Naive B cell (primary cell): Measurements from ENCODE around the gene TBC1D22A. TPM values are rescaled to one million over a fixed set of nuclear protein-coding genes. Genes with fewer than 3 reads are reported as not detected.

Source experiments
- ATAC-seq, 2 donors: fragments of 150-1000 bp; cut with Tn5 transposase; 2 replicates each; pipeline ENCODE4 v1.10.0; 2021; ENCODE audit warnings: low read depth in 2 of 2, mild to moderate bottlenecking in 2 of 2, moderate library complexity in 2 of 2
- DNase-seq: peaks from one replicate; pipeline ENCODE4 v3.0.0; 2022
- H3K27ac Mint-ChIP-seq, 6 donors: one replicate each; pipeline ENCODE4 v1.8.0; 2020 to 2022; ENCODE audit warnings: mild to moderate bottlenecking in 6 of 6, mixed read lengths in 6 of 6, moderate library complexity in 5 of 6, inconsistent platforms in 2 of 6
- H3K27me3 Mint-ChIP-seq, 3 donors: one replicate each; pipeline ENCODE4 v1.8.0; 2021 to 2022; ENCODE audit warnings: mixed read lengths in 3 of 3, mild to moderate bottlenecking in 1 of 3
- H3K36me3 Mint-ChIP-seq, 2 donors: one replicate each; pipeline ENCODE4 v1.8.0; 2020 to 2022; ENCODE audit warnings: mixed read lengths in 2 of 2, inconsistent platforms in 1 of 2, mild to moderate bottlenecking in 1 of 2
- H3K4me1 Mint-ChIP-seq, 3 donors: one replicate each; pipeline ENCODE4 v1.8.0; 2020 to 2022; ENCODE audit warnings: mixed read lengths in 3 of 3, inconsistent platforms in 1 of 3, mild to moderate bottlenecking in 1 of 3, moderate library complexity in 1 of 3
- H3K4me3 Mint-ChIP-seq, 8 donors: one replicate each; pipeline ENCODE4 v1.8.0; 2020 to 2022; ENCODE audit warnings: mild to moderate bottlenecking in 8 of 8, mixed read lengths in 8 of 8, moderate library complexity in 8 of 8, inconsistent platforms in 2 of 8
- H3K9me3 Mint-ChIP-seq, 7 donors: one replicate each; pipeline ENCODE4 v1.8.0; 2020 to 2022; ENCODE audit warnings: mixed read lengths in 7 of 7, mild to moderate bottlenecking in 5 of 7, inconsistent platforms in 2 of 7, moderate library complexity in 1 of 7
- polyA plus RNA-seq, 6 donors: library from polyadenylated mRNA; unstranded; fragments of 300-500 nt; fragmentation: Illumina TruSeq; gene quantifications; one replicate each; pipeline ENCODE4 v1.2.3, GENCODE V29; 2021; ENCODE audit warnings: low read depth in 6 of 6

TBC1D22A gene
- polyA plus RNA-seq, 6 donors from 2014 or later = 47.2 to 74.5 (median 62.6) TPM

DNA sequence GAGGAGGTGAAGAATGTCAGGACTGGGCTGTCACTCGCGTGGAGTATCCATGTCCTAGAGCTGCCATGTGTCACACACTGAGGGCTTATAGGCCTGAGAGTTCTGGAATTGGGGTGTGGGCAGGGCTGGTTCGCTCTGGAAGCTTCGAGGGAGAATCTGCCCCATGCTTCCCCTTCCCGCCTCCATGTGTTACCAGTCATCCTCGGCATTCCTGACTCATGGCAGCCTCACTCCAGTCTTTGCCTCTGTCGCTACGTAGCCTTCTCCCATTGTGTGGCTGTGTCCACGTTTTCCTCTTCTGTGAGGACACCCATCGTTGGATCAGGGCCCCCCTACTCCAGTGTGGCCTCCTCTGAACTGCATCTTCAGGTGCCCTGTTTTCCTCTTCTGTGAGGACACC, 301.2 kb downstream of the TBC1D22A start:
- no peak for DNase-seq
- H3K9me3 Mint-ChIP-seq = no peaks in the 10 kb centered on the region
- H3K27ac Mint-ChIP-seq = no peak overlapping the region
- H3K36me3 Mint-ChIP-seq = peaks cover 18 to 24% of the 10 kb centered on the region in 2 donors
- H3K4me3 Mint-ChIP-seq = no peak overlapping the region
- no peak for ATAC-seq
- peaks cover 14 to 22% (median 15%) of the 10 kb centered on the region in 3 donors for H3K4me1 Mint-ChIP-seq
- no peaks in the 10 kb centered on the region for H3K27me3 Mint-ChIP-seq

DNA sequence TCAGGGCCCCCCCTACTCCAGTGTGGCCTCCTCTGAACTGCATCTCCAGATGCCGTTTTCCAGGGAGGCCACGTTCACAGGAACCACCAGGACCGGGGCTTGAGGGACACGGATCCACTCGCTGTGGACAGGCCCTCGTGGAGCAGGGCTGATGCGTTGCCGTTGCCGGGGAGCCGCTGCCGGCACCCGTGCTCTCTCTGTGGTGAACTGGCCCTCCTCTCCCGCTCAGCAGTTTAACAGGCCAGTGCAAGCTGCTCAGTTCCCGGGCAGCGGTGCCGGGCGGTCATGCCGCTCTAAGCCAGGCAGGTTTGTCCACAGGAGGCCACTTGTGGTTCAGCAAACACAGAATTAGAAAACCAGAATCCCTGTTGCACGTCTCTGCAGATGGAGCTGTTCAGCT, 301.6 kb downstream of the TBC1D22A start:
- no peaks in the 10 kb centered on the region for H3K9me3 Mint-ChIP-seq
- peak overlapping the region in 1 of 6 donors; percentile 42 for H3K27ac Mint-ChIP-seq
- DNase-seq (no peak), ATAC-seq (no peak)
- no peaks in the 10 kb centered on the region for H3K27me3 Mint-ChIP-seq
- H3K36me3 Mint-ChIP-seq = peaks cover 18 to 24% of the 10 kb centered on the region in 2 donors
- H3K4me3 Mint-ChIP-seq = no peak overlapping the region
- peaks cover 11 to 24% (median 14%) of the 10 kb centered on the region in 3 donors for H3K4me1 Mint-ChIP-seq

DNA sequence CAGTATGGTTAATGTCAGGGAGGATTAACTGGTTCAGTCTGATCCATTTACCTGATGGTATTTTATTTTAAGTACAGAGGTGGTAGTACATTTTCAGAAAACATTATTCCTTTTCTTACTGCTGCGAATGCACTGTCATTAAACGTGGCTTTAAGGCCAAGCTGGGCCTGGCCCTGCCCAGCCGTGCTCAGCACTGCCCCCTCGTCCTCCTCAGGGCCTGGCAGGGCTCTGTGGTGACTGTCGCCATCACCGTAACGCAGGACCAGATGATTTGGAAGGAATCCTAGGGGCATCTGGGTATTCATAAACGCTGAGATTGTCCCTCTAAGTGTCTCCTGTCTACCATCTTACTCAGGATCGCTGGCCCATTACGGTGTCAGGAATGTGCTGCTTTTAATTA, 302.0 kb downstream of the TBC1D22A start:
- H3K36me3 Mint-ChIP-seq = peaks cover 18 to 22% of the 10 kb centered on the region in 2 donors
- DNase-seq = no peak
- H3K9me3 Mint-ChIP-seq = no peaks in the 10 kb centered on the region
- H3K27ac Mint-ChIP-seq = no peak overlapping the region
- no peaks in the 10 kb centered on the region for H3K27me3 Mint-ChIP-seq
- peak overlapping the region in 1 of 8 donors; percentile 9 for H3K4me3 Mint-ChIP-seq
- no peak for ATAC-seq
- H3K4me1 Mint-ChIP-seq = peaks cover 9 to 26% (median 14%) of the 10 kb centered on the region in 3 donors

DNA sequence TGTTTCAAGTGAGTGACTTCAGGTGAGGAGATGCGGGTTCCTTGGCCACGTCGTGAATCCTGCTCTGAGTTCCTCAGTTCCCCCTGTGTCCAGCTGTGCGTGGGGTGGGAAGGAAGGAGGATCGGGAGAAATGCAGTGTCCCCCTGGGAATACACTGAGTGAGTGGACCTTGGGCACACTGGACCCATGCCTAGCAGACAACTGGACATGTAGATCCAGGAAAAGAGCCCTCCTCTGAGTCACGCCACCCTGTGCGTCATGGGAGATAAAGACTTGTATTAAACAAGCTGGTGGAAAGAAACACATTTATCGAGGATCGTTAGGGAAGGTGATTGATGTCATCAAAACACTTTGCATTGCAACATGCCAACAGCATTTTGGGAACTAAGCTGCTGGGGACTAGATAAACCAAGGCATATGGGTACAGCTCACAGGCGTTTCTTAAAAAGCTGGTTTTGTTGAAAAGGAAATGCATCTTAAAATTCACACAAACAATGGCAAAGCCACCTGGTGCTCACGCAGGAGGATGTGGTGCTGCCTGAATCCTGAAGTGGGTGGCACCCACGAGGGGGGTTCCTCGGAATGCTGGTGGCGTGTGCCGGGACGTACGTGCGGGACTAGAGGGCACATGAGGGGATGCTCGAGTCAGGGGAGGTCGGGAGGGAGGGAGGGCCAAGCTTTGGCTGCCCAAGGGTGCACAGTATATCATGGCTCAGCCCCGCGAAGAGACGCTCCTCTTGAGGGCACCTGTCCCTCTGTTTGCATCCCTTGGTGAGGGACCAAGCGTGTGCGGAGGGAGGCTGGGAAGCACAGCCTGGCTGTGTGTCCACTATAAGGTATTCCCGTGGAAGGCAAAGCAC, 303.5 kb downstream of the TBC1D22A start:
- Mint-ChIP-seq H3K36me3 (peaks cover 16 to 19% of the 10 kb centered on the region in 2 donors), H3K27ac (peak overlapping the region in 1 of 6 donors; percentile 73), H3K4me1 (peaks cover 6 to 38% (median 22%) of the 10 kb centered on the region in 3 donors), H3K27me3 (no peaks in the 10 kb centered on the region), H3K4me3 (no peak overlapping the region), H3K9me3 (no peaks in the 10 kb centered on the region)
- ATAC-seq (no peak), DNase-seq (no peak)

DNA sequence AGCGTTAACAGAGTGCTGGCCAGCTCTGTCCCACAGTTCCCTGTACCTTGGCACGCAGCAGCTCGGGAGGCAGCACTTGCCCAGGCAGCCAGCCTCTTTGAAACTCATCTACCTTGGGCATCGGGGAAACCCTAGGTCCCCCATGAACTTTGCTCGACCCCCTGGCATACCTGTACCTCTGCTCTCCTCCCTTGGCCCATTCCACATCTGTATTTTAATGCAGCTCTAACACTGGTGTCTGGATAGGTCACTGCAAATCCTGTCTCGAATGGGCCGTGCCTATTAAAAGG, 304.1 kb downstream of the TBC1D22A start:
- peaks cover 10 to 15% of the 10 kb centered on the region in 2 donors for H3K36me3 Mint-ChIP-seq
- no peaks in the 10 kb centered on the region for H3K27me3 Mint-ChIP-seq
- H3K9me3 Mint-ChIP-seq = no peaks in the 10 kb centered on the region
- H3K4me3 Mint-ChIP-seq = no peak overlapping the region
- ATAC-seq = no peak
- peak overlapping the region in 1 of 6 donors; percentile 80 for H3K27ac Mint-ChIP-seq
- H3K4me1 Mint-ChIP-seq = peaks cover 7 to 44% (median 21%) of the 10 kb centered on the region in 3 donors
- no peak for DNase-seq

DNA sequence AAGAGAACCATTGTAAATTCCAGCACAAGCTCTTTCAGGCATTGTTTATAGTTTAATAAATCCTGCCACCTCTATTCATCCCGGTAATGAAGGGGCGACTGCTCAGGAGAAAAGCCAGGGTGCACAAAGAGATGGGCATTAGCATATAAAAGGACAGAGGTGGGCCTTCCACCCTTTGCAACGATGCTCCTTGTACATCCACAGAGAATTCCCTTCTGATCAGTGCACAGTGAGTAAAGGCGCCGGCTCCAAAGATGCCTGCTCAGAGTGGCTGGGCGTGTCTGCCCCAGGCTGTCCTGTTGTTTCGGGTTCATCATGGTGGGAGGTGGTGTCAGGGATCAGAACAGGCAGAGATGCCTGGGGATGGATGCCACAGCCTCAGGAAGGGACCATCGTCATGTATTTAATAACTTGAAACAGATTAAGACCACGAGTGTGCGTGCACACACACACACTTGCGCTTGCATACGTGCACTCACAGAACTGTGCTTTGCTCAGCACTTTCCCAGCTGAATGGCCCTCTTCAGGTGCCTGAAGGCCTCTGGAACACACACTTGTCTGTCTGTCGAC, 305.0 kb downstream of the TBC1D22A start:
- peaks cover 8 to 9% of the 10 kb centered on the region in 2 donors for H3K36me3 Mint-ChIP-seq
- ATAC-seq (no peak), DNase-seq (no peak)
- no peak overlapping the region for H3K27ac Mint-ChIP-seq
- no peaks in the 10 kb centered on the region for H3K27me3 Mint-ChIP-seq
- H3K4me1 Mint-ChIP-seq = peaks cover 12 to 46% (median 26%) of the 10 kb centered on the region in 3 donors
- peak overlapping the region in 1 of 8 donors; percentile 16 for H3K4me3 Mint-ChIP-seq
- H3K9me3 Mint-ChIP-seq = no peaks in the 10 kb centered on the region

DNA sequence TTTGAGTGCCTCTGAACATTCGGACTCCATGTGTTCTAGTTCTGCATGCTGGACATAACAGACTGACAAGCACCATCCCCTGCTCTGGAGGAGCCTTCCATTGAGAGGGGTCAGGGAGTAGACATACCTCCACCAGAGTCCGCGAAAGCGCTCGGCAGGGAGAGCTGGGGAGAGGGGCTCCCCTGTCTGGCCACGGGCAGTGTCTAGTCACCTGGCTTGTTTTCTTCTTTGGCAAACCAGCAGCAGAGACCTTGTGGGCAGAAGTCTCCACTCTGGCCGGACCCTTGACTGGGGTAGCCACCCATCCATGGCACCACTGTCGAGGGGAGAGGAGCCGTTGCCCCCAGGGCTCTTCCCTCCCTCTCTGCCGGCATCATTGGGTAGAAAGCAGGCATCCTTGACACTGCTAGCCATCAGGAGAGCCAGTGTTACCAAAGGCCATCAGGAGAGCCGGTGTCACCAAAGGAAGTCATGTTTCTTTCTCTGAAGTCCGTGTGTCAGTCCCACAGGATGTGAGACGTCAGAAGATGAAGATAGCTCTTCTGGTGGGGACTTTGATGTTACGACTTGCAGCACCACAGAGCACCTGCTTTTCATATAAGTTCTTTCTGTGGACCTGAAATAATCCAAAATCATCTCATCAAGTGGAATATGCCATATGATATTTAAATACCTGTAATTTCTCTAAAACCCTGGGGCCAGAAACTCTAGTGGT, 305.6 kb downstream of the TBC1D22A start:
- no peak for DNase-seq
- Mint-ChIP-seq H3K27ac (no peak overlapping the region), H3K36me3 (peaks cover 7 to 12% of the 10 kb centered on the region in 2 donors), H3K9me3 (peaks cover 0 to 2% (median 0%) of the 10 kb centered on the region in 7 donors), H3K27me3 (no peaks in the 10 kb centered on the region), H3K4me3 (no peak overlapping the region), H3K4me1 (peaks cover 12 to 48% (median 24%) of the 10 kb centered on the region in 3 donors)
- no peak for ATAC-seq

DNA sequence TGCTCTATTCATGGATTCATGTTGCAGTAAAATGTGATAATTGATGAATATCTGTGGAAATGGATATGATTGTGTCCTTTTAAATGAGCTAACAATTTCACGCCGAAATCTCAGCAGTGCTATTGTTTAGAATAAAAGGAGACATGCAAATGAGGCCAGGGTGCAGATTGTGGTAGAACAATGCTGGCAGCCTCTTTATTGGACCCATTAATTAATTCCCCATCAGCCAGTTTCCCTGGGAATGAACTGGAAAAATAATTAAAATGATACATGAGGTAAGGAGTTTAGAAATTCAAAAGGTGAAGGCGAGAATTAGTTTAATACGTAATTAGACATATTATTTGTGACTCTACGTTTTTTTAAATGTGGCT, 306.2 kb downstream of the TBC1D22A start:
- H3K4me1 Mint-ChIP-seq = peaks cover 12 to 47% (median 22%) of the 10 kb centered on the region in 3 donors
- peaks cover 11 to 17% of the 10 kb centered on the region in 2 donors for H3K36me3 Mint-ChIP-seq
- peak overlapping the region in 1 of 6 donors; percentile 30 for H3K27ac Mint-ChIP-seq
- no peak for ATAC-seq
- no peak overlapping the region for H3K4me3 Mint-ChIP-seq
- peaks cover 0 to 4% (median under 1%) of the 10 kb centered on the region in 7 donors for H3K9me3 Mint-ChIP-seq
- H3K27me3 Mint-ChIP-seq = no peaks in the 10 kb centered on the region
- no peak for DNase-seq

DNA sequence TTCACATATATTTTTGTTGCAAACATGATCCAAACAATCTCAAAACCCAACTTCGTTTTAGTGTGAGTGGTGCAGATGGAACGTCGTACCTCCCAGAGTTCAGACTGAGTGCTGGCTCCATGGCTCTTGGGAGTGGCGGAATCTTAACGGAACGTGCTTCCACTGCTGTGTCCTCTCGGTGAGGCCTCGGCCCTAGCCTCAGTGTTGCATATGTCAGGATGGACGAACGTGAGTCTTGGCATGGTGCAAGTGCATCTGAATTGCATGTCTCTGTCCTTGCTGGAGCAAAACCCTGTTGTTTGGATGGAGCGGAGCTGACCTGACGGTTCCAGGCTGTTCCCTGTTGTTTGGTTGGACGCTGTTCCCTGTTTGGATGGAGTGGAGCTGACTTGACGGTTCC, 306.8 kb downstream of the TBC1D22A start:
- ATAC-seq (no peak), DNase-seq (no peak)
- H3K27me3 Mint-ChIP-seq = no peaks in the 10 kb centered on the region
- peaks cover 12 to 47% (median 22%) of the 10 kb centered on the region in 3 donors for H3K4me1 Mint-ChIP-seq
- peaks cover 0 to 10% (median 5%) of the 10 kb centered on the region in 7 donors for H3K9me3 Mint-ChIP-seq
- H3K4me3 Mint-ChIP-seq = peak overlapping the region in 1 of 8 donors; percentile 60
- H3K36me3 Mint-ChIP-seq = peaks cover 17 to 18% of the 10 kb centered on the region in 2 donors
- H3K27ac Mint-ChIP-seq = peak overlapping the region in 1 of 6 donors; percentile 44

DNA sequence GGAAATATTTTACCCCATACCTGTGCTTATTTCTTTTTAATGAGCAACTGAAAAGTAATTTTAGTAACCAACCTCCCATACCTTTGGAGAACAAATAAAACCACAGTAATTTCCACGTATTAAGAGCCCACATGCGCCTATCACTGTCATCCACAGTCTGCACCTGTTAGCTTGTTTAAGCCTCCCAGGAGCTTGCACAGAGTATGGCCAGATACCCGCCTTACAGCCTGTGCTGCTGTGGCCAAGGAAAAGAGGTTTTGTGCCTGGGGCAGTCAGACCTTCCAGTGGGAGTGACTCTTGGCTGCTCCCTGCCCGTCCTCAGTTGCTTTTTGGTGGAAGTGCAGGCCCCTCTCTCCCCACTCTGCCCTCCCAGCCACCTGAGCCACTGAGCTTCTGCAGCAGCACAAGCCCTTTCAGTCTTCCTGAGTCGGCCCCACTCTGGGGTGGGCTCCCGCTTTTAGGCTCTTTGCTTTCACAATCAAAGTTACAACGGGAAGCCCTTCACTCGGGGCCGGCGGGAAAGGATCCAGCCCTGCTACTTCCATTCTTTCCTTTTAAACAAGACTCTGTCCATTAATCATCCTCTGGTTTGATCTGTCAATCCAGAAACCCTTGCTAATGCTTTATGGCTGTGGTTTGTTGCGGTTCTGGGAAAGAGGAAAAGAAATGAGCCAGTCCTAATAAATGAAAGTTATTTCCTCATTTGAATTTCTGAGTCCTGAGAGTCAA, 308.8 kb downstream of the TBC1D22A start:
- H3K4me1 Mint-ChIP-seq = peaks cover 12 to 36% (median 22%) of the 10 kb centered on the region in 3 donors
- H3K9me3 Mint-ChIP-seq = peaks cover 0 to 27% (median 18%) of the 10 kb centered on the region in 7 donors
- H3K4me3 Mint-ChIP-seq = peak overlapping the region in 1 of 8 donors; percentile 42
- H3K36me3 Mint-ChIP-seq = peaks cover 18 to 31% of the 10 kb centered on the region in 2 donors
- DNase-seq (no peak), ATAC-seq (no peak)
- H3K27ac Mint-ChIP-seq = peak overlapping the region in 1 of 6 donors; percentile 86
- H3K27me3 Mint-ChIP-seq = no peaks in the 10 kb centered on the region

DNA sequence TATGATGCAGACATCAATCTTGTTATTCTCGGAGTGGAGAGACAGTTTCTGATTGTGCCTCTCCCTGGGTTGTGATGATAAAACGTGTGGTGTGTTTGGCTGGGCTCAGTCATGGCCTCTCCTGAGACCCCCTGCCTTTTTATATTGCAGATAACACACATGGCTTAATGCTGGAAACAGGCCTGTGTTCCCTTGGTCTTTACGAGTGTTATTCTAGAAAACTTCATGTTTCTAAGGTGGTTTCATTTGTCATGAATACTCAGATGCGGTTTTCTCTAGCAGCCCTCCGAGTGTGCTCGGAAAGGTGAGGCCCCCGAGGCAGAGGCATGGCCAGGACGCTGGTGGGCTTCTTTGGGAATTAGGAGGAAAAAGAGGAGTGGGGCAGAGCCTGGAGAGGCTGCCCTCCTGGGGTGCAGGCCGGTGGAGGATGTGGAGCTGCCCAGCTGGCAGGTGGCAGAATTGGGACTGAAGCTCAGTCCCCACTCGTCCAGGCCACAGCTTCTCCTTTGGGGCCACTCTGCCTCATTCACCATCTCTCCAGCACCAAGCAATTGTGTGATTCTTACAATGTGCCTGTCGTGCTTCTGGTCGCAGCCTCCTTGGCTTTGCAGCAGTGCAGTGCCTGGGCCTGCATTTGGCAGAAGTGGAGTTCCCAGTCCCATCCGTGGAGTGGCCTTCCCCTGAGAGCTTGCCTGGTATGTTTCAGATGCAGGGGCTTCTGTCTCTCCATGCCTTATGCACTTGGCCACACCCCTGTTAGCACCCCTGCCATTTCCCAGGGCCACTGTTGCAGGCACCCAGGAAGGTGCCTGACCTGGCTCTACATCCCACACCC, 309.6 kb downstream of the TBC1D22A start:
- ATAC-seq = no peak

DNA sequence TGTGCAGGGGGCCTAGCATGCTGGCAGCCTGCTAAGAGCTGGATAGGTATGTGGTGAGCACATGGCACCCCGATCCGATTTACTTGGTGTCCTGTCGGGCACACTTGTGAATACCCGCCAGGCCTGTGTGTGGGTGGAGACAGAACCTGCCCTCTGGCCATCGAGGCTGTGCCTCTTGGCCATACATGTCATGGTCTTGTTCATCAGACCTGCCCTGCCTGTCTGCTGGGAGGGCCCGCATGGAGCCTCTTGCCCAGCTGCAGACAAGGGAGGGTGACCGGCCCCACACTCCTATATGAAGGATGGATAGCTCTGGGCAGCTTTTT, 310.2 kb downstream of the TBC1D22A start:
- Mint-ChIP-seq H3K4me3 (peak overlapping the region in 1 of 8 donors; percentile 80), H3K27ac (no peak overlapping the region), H3K36me3 (peaks cover 28 to 41% of the 10 kb centered on the region in 2 donors), H3K9me3 (peaks cover 0 to 35% (median 26%) of the 10 kb centered on the region in 7 donors), H3K4me1 (peaks cover 14 to 41% (median 25%) of the 10 kb centered on the region in 3 donors), H3K27me3 (no peaks in the 10 kb centered on the region)
- DNase-seq (no peak), ATAC-seq (no peak)

More for the DNA sequence above, 309.6 kb downstream of the TBC1D22A start:
- peaks cover 0 to 34% (median 24%) of the 10 kb centered on the region in 7 donors for H3K9me3 Mint-ChIP-seq
- no peak for DNase-seq
- no peak overlapping the region for H3K4me3 Mint-ChIP-seq
- H3K36me3 Mint-ChIP-seq = peaks cover 25 to 38% of the 10 kb centered on the region in 2 donors
- H3K4me1 Mint-ChIP-seq = peaks cover 12 to 36% (median 25%) of the 10 kb centered on the region in 3 donors
- peak overlapping the region in 1 of 6 donors; percentile 86 for H3K27ac Mint-ChIP-seq
- H3K27me3 Mint-ChIP-seq = no peaks in the 10 kb centered on the region
